HG02870 (cell line): Measurements from ENCODE around the gene LRRC18.
A peak's percentile ranks its signal among the peaks of the same experiment; 100 is the strongest.

Experiments
- ATAC-seq: cut with Tn5 transposase; IDR thresholded peaks from one replicate; pipeline ENCODE4 v1.9.1; 2021; ENCODE audit warnings: mild to moderate bottlenecking, moderate library complexity; ENCODE audit not compliant: unreplicated experiment

The LRRC18 gene

GRCh38 chr10:48939790-48940325 is at the start of gene LRRC18:
Gene LRRC18, minus strand, starts transcription at chr10:48939840. Its CDS starts 25,685 bp downstream, at chr10:48914155.
- ATAC-seq, result no peak

- ATAC-seq, result no peak
Observed at GRCh38 chr10:48985621-48986158, 46.0 kb upstream of the LRRC18 start.

GRCh38 chr10:48983648-48984351 is 44.2 kb upstream of the LRRC18 start:
- ATAC-seq, result no peak

- ATAC-seq, result no peak
Observed at GRCh38 chr10:48982584-48982983, 42.9 kb upstream of the LRRC18 start.

GRCh38 chr10:48981310-48981907 is 41.8 kb upstream of the LRRC18 start:
- peak; percentile 61 for ATAC-seq

GRCh38 chr10:48978318-48978717 is 38.7 kb upstream of the LRRC18 start:
- ATAC-seq, result no peak

- ATAC-seq, result no peak
Observed at GRCh38 chr10:48976196-48976595, 36.6 kb upstream of the LRRC18 start.

- ATAC-seq, result no peak
Observed at GRCh38 chr10:48974510-48975156, 35.0 kb upstream of the LRRC18 start.

- ATAC-seq, result no peak
Observed at GRCh38 chr10:48973065-48973464, 33.4 kb upstream of the LRRC18 start.

- no peak for ATAC-seq
Observed at GRCh38 chr10:48970654-48971053, 31.0 kb upstream of the LRRC18 start.

- ATAC-seq, result no peak
Observed at GRCh38 chr10:48970046-48970445, 30.4 kb upstream of the LRRC18 start.

- no peak for ATAC-seq
Observed at GRCh38 chr10:48968036-48968435, 28.4 kb upstream of the LRRC18 start.

- no peak for ATAC-seq
Observed at GRCh38 chr10:48965460-48965859, 25.8 kb upstream of the LRRC18 start.

- ATAC-seq, result no peak
Observed at GRCh38 chr10:48964038-48964437, 24.4 kb upstream of the LRRC18 start.

GRCh38 chr10:48958598-48959190 is 19.1 kb upstream of the LRRC18 start:
- ATAC-seq, result no peak

GRCh38 chr10:48957361-48958151 is 17.9 kb upstream of the LRRC18 start:
- ATAC-seq, result no peak

GRCh38 chr10:48951707-48952106 is 12.1 kb upstream of the LRRC18 start:
- no peak for ATAC-seq

GRCh38 chr10:48948470-48949037 is 8.9 kb upstream of the LRRC18 start:
- ATAC-seq, result no peak

GRCh38 chr10:48947690-48948469 is 8.2 kb upstream of the LRRC18 start:
- ATAC-seq, result no peak
